NCI-H2227 treated with DMSO at 0.1 percent for 48 hours (cell line): ENCODE results near the gene LRRC53.

Source experiments
- DNase-seq: peaks from one replicate; lab custom pipeline; 2025; lab: John Stamatoyannopoulos, UW

The LRRC53 gene

DNA sequence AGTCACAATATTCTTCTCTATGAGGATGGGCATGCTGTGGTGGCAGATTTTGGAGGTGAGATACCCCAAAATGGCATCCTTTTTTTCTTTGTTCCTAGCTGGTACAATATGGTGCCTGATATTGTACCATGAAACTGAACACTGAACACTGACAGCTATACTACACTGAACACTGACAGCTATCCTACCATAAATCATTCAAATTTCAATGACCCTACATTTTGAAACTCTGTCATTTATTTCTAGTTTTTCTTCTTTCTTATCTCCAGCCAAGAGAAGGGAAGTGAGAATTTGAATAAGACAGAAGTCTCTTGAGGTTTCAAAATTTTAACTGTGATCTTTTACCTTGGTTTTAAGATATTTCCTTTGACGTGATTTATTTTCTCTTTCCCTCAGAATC, 76.3 kb downstream of the LRRC53 start:
- DNase-seq, result no peak

GRCh38 chr1:74434321-74434720, 78.1 kb downstream of the LRRC53 start:
- DNase-seq, result no peak

- DNase-seq, result no peak
These were observed 80.1 kb downstream of the LRRC53 start for GRCh38 chr1:74432325-74432724.

GRCh38 chr1:74431531-74431930, 80.9 kb downstream of the LRRC53 start:
- DNase-seq, result no peak

DNA sequence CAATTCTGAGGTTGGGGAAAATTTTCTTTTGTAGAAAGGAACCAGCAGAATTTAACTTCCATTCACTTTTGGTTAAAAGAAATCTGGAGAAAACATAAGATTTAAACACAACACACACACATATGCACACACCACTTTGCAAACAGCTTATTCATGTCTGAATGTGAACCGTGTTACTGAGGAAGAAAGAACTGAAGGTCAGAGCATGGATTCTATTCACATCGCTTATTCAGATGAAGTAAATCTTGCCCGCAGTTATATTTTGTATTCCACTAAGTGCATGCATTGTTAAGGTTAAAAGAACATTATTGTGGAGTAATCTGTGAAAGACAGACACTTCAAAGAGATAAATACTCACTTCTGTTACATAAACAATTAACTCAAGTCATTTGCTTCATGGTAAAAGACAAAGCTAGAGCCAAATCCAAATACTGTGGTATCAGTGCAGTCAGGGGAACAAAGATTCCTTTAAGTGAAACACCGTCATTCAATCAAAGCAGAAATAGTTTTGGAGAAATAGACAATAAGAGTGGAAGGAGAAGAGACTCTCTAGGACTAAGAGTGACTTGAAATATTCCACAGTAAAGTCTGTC, 82.0 kb downstream of the LRRC53 start:
- no peak for DNase-seq

GRCh38 chr1:74429580-74429979, 82.8 kb downstream of the LRRC53 start:
- DNase-seq, result no peak

DNA sequence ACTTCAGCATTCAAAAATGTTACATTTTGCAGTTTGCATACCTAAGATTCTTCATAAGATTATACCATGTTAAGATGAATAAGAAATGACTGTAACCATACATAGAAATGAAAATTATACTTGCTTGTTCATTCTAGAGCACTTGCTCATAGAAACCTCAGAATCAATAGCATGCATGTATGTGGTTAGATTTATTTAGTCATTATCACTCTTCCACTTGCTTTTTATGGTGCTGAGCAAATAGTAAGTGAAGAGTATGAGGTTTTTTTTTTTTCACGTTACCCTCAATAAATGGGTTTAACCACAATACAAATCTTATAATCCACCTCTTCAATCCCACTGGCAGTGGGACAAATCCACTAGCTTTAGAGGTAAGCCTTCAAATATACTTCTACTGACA, 84.7 kb downstream of the LRRC53 start:
- no peak for DNase-seq

GRCh38 chr1:74426208-74426937, 86.0 kb downstream of the LRRC53 start:
- peak; percentile 53 for DNase-seq

DNA sequence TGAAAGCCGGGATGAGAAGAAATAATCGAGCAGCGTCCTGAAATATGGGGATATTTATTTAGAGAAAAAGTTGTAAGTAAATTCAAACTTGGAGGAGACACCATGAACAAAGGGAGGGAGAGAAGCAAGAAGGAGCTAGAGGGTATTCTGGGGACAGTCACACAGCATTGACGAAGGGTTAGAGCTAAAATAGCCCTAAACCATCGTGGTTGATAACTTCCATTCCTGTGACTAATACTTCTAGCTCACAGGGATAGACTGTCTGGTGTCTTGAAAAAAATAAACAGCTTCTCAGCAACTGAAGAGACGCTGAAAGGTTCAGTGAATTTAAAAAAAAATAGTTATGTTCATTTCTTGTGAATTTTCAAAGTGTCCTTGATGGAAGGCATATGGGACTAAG, 86.7 kb downstream of the LRRC53 start:
- no peak for DNase-seq

DNA sequence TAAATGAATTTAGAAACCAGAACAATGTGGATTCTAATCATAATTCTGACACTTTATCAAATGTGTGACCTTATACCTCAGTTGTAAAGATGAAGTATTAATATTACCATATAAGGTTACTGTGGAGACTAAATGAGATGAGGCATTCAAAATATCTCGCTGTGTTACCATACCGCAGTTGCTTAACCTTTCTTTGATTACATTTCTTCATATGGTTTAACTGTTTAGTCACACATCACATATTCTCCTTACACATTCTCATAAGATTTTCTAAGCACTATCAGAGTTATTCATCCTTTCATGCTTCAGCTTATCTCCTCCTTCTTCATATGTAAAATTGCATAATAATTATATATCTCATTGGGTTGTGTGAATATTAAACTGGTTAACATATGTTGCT, 88.9 kb downstream of the LRRC53 start:
- DNase-seq, result no peak

DNA sequence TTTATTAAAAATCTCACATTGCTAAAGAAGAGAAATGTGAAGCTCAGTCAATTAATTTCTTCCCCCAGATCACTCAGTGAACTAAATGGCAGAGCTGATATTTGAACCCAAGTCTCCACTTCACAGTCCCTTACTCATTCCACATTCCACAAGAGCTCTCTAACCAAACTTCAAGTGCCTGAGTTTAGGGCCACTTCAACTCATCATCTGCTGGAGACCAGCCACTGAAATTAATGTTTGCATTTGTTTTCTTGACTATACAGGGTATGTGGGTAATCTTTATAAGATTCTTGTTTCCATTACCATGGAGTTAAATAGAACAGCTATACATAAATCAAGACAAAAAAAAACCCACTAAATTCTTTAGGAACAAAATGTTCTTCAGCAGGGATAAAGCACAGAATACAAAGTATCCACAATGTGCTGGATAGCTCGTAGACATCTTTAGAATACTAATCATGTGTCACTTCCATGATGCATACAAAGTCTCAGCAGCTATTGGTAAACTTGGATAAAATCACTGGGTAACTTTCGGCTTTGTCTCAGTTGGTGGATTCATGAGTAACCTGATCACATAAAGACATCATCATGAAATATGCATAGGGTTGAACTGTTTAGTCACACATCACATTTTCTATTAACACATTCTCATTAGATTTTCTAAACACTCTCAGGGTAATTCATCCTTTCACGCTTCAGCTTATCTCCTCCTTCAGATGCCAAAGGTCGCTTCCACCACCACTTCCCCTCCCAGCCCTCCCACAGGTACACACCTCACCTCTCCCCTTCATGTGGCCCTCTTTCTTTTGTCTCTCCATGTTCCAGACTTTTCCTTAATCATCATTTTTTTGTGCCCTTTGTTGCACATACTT, 89.8 kb downstream of the LRRC53 start:
- no peak for DNase-seq

DNA sequence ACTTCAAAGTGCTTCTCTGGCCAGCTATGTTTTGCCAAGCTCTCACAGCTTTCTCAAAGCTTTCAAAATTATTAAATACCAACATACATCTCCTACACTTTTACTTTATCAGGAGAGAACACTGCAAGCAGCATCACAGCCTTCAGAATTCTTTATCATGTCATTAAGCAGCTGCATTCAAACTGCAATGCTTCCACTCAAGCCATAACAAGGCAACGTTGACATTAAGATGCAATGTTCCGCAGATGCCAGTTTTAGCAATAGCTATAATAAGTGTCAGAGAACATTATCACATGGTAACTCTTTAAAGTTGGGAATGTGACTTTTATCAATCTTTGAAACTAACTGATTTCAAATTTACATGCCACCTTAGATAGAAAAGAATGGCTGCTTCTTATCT, 91.9 kb downstream of the LRRC53 start:
- no peak for DNase-seq
